Fibroblast of skin of left biceps (primary cell): Measurements from ENCODE around the gene CRY2.
"Not testable (repeated sequence)": the region's sequence is repeated elsewhere in the genome, so short reads cannot be mapped to it uniquely, and the experiment has no call there.

Experiments used
- DNase-seq, 2 experiments: peaks; one replicate each; pipeline ENCODE4 v3.0.0-alpha.2; 2013; ENCODE audit warnings: low read depth in 2 of 2

Gene CRY2

GRCh38 chr11:45846974-45847910, at the start of gene CRY2:
Gene CRY2 (plus strand): TSS chr11:45847475. CDS start chr11:45847491, 16 bp downstream.
- DNase-seq = peak; percentile 92

- DNase-seq = no peak
These were observed 48.4 kb upstream of the CRY2 start for GRCh38 chr11:45798793-45799441.

- no peak for DNase-seq
These were observed 47.7 kb upstream of the CRY2 start for GRCh38 chr11:45799562-45799961.

GRCh38 chr11:45800261-45800660, 47.0 kb upstream of the CRY2 start:
- DNase-seq = no peak

GRCh38 chr11:45801723-45802315, 45.5 kb upstream of the CRY2 start:
- no peak for DNase-seq

GRCh38 chr11:45802531-45803317, 44.6 kb upstream of the CRY2 start:
- no peak for DNase-seq

GRCh38 chr11:45803971-45804760, 43.1 kb upstream of the CRY2 start:
- no peak for DNase-seq

- peak; percentile 73 to 76 for DNase-seq
These were observed 42.4 kb upstream of the CRY2 start, which contains the start of gene SLC35C1 for GRCh38 chr11:45804761-45805304. Gene SLC35C1 (plus strand): TSS chr11:45805149. CDS start chr11:45805802, 653 bp downstream.

- peak in 1 of 2 experiments; percentile 5 for DNase-seq
These were observed 41.8 kb upstream of the CRY2 start for GRCh38 chr11:45805305-45806071.

- DNase-seq = no peak
These were observed 41.0 kb upstream of the CRY2 start for GRCh38 chr11:45806072-45806933.

GRCh38 chr11:45806937-45807791, 40.1 kb upstream of the CRY2 start:
- no peak for DNase-seq

GRCh38 chr11:45807792-45808238, 39.5 kb upstream of the CRY2 start:
- no peak for DNase-seq

- DNase-seq = not testable (repeated sequence)
These were observed 38.8 kb upstream of the CRY2 start for GRCh38 chr11:45808427-45808826.

- no peak for DNase-seq
These were observed 37.5 kb upstream of the CRY2 start for GRCh38 chr11:45809456-45810395.

- DNase-seq = no peak
These were observed 36.7 kb upstream of the CRY2 start for GRCh38 chr11:45810431-45811108.

GRCh38 chr11:45811109-45811435, 36.2 kb upstream of the CRY2 start:
- no peak for DNase-seq
